Stimulated activated CD4-positive, alpha-beta T cell treated with anti-CD3 and anti-CD28 coated beads, Interleukin-2, amount 100 ng/mL, for 4 hours (primary cell): ENCODE data around the gene ADORA2B.
"Not testable (repeated sequence)": the region's sequence is repeated elsewhere in the genome, so short reads cannot be mapped to it uniquely, and the experiment has no call there.

ENCODE experiments used
- DNase-seq: peaks from one replicate; pipeline ENCODE4 v3.0.0-alpha.2; 2020; ENCODE audit warnings: low read depth

Gene ADORA2B

DNA sequence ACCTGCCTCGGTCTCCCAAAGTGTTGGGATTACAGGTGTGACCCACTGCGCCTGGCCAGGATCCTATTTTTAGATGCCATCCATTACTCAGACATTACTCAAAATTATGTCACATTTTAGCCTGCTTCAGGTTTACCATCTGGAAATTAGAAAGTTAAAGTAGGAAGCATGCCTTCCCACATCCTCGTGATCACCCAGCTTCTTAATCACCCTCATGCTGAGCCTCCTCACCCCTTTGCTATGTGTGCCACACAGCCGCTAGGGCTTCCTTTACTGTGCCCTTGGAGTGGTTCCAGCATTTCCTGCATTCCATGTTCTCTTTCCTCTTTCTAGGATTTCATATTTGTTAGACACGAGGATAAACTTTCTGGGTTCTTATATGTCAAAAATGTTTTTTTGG lies 9.3 kb downstream of the ADORA2B start:
- DNase-seq: no peak

DNA sequence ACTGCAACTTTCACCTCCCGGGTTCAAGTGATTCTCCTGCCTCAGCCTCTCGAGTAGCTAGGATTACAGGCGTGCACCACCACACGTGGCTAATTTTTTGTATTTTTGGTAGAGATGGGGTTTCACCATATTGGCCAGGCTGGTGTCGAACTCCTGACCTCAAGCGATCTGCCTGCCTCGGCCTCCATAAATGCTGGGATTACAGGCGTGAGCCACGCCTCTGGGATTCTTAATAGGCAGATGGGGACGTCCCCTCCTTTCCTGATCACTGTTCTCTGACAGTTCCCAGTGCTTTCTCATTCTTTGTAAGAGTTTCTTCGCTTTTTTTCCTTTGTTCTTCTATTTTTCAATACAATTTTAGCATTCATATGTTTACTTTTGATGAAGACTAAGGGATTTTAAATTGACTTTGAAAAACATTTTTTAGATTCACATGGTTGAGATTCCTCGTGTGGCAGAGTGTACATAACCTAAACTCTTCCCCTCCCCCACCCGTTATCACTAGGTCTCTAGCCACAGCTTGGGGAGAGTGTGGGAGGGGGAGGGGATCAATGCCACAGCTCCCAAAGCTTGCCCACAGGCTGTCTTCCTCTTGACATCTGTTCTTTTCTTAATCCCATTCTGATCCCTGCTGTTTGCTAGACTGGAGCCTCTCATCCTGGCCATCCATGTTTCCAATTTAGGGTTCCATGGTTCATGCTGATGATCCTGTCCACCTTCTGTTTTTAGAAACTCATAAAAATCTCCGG lies 11.0 kb downstream of the ADORA2B start:
- no peak for DNase-seq

DNA sequence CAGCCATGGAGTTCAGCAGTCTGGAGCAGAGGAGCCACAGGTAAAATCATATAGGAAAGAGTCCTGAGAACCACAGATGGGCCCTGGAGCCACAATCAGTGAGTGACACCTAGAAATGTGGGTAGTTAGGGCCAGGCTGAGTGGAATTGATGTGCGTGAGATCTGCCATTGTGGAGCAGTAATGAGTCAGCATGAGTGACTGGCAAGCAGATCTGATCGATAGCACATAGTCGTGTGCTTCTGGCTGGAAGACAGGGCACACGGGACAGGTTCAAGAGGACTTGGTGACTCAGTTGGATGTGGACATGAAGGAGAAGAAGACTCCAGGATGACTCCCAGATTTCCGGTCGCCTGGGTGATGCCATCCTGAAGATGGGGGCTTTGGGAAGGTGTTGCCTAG lies 12.3 kb downstream of the ADORA2B start:
- DNase-seq: no peak

DNA sequence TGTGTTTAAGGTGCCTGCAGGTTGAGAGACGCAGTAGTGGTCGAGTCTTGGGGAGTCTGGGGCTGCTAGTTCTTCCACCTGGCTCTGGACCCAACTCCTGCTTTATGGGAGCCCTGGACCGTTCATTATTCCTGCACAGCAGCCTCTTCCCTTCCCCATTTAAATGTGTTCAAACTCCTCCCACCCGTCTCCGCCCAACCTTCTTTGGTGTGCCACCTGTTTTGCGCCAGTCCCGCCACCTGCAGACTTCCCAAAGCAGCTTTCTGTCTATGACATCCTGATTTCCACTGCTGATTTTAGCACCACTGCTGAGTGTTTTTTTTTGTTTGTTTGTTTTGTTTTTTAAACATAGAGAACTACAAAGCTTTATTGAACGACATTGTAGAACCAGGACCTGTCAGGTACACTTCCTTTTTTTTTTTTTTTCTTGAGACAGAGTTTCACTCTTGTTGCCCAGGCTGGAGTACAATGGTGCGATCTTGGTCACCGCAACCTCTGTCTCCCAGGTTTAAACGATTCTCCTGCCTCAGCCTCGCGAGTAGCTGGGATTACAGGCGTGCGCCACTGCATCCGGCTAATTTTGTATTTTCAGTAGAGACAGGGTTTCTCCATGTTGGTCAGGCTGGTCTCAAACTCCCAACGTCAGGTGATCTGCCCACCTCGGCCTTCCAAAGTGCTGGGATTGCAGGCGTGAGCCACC lies 12.8 kb downstream of the ADORA2B start:
- no peak for DNase-seq

DNA sequence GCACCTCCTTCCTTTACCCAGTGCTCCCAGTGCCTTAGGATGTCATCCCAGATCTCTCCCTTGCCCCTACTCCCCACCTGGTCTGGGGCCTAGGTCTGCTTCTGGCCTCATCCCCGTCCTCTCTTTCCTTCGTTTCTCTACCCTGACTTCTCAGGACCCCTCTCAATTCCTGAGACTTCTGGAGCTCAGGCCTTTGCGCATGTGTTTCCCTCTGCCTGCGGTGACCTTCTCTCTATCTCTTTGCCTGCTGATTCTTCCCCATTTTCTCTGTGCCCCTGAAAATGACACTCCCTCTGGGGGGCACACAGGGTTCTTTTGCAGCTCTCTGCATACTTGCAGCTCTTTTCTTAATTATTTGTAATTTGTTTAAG lies 13.5 kb downstream of the ADORA2B start:
- no peak for DNase-seq

DNA sequence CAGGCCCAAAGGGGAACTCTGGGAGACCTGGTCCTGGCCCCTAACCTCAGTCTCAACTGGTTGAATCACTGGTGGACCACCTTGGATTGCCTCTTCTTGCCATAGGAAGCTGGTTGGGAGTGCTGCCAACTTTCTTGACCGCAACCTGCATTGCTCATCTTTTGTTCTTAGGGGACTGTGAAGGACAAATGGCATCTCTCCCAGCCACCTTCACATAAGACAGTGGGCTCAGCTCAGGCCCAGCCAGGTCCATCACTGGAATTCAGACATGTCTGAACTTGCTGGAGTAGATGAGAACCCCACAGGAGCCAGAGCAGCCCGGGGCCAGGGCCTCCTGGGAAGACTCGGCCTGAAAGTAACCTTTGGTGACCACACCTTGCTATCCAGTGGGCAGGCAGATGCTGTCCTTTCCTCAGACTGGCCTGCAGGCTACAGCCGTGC lies 18.8 kb downstream of the ADORA2B start:
- no peak for DNase-seq

DNA sequence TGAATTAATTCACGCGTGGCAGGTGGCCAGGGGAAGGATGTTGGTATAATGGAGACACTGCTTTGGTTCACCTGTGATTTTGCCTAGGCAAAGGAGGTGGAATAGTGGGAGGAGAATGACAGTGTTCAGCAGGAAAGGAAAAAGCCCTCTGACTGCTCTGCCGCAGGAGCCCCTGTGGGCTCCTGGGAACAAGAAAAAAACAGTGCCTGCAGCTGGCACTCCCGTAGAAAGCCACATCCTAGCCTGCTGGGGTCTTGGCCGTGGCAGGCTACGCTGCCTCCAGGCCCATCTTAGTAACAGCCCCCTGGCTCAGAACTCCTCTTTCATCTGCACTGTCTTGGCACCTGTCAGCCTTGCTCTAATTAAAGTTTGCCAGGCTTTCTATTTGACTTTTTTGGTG lies 20.6 kb downstream of the ADORA2B start:
- no peak for DNase-seq

DNA sequence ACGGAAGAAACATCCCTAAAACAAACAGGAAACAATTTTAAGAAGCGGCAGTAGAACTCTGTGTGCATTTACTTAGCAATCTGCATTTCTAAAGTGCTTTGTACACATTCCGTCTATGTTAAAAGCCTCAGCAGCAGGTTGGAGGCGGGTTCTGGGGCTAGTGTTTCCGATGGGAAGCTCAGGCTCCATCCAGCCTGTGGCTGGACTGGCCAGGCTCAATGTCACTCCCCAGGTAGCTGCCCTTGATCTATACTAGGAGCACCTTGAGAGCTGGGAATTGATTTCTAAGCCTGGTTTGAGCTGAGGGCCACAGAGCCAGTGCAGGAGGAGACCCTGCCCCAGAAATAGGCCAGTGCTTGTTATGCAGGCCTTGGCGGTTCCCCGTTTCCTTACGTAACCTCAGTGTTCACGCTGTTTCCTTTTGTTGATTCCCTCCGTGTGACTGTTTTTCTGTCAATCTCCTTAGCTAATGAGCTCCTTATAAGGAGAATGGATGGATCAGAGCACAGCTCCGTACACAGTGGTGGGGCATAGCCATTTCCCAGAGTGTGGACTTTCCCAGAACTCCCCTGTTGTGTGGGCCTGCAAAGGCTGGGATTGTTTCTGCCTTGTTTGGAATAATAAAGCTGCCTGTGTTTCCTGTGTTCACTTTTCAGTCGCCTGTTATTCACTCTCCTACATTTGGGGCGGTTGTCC lies 21.4 kb downstream of the ADORA2B start:
- DNase-seq: no peak

DNA sequence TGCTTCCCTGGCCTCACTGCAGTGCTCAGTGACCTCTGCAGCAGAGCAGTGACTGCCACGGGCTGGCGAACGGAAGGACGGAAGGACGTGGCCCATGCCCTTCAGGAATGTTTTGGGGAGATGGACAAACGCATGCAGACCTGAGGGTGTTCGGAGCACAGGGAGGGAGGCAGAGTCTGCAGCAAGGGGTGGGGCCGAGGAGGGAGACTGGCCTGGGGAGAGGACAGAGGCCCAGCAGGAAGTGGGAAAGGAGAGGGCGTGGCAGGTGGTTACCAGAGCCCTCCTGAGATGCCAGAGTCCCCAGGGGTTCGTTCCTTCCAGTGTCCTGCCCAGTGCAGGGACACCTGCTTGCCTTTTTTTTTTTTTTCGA lies 21.9 kb downstream of the ADORA2B start:
- no peak for DNase-seq

DNA sequence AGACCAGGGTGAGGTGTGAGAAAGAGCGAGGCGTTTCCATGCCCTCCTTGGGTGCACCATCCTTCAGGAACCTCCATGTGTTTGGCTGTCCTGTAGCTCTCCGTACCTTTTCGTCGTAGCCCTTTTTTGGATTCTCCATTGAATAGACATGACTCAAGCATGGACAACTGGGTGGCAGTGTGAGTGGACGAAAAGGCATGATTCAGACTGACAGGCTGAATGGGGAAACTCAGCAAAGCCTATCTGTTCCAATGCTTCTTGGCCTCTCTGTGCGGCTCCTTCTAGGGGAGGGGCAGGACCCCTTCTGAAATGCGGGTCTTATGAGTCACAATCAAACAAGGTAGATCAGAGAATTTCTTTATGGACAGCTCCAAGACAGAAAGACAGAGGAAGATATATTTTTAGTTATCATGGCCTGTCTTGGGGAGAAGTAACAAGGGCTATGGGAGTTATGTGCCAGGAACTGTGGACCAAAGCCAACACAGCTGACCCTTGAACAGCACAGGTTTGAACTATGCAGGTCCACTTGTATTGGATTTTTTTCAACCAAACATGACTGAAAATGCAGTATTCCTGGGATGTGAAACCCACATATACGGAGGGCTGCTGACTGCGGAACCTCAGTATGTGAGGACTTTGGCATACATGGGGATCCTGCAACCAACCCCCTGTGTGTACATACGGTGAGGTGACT lies 22.9 kb downstream of the ADORA2B start:
- no peak for DNase-seq

DNA sequence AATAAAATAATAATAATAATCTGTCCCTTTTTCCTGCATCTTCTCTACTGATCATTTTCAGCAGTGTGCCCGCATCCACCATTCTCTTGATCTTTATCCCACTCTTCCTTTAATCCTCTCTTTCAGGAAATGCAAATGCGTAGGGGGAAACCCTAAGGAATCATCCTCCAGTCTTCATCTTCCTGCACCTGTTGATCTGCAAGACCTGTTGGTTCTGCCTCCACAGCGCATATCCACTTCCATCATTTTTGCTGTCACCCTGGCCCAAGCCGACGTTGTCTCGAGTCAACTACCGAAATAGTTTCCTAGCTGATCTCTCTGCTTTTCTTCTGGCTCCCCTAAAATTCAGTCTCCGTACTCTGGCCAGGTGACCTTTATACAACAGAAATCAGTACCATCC lies 24.5 kb downstream of the ADORA2B start:
- no peak for DNase-seq

DNA sequence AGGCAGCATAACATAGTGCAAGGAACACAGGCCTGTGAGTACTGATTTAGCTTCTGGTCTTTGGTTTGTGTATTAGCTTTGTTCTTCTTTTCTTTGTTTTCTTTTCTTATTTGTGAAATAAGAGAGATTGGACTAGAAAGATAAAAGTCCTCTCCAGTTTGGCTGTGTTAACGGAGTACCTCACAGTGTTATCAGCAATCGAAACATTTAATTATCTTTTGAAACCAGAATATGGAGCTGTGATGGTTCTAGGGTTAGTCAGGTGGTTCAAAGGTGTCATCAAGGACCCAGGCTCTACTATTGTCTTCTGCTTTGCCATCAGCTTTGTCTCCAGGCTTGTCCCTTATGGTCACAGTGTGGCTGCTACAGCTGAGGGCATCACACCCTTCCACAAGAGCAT lies 25.6 kb downstream of the ADORA2B start:
- no peak for DNase-seq

DNA sequence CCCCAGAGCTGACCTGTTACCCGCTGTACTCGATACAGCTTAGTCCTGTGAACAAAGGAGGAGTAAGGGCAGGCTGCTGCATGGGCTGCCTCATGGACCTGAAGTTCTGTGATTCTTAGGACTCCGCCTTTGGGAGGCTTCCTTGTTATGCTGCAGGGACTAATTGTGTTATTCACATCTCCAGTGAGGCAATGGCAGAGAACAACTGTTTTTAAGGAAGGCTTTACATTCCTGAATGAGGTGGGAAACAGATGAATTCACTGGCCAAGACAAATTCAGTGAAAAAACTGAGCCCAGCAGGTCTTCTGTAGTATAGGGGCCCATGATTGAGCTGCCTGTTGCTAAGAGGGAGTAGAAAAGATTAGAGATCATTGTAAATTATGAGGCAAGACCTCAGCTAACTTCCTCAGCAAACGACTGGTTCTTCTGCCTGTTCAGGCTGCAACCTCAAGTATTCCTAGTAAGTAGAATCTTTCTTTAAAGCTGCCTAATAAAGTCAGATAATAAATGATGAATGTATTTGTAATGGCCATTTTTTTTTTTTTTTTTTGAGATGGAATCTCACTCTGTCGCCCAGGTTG lies 26.3 kb downstream of the ADORA2B start:
- DNase-seq: no peak

DNA sequence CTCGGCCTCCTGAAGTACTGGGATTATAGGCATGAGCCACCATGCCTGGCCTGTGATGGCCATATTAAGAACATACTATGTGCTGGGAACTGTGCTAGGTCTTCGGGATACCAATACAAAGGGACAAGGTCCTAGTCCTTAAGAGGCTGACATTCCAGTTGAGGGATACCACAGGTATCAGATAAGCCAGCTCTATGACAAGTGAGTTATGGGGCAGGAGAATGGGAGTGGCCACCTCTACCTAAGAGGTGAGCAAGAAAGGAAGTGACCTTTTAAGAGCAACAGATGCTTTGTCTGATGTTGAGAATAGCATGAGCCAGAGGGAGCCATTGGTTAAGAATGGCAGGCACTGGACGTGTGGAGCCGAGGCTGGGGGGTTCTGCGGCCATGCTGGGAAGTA lies 27.0 kb downstream of the ADORA2B start:
- DNase-seq: no peak

DNA sequence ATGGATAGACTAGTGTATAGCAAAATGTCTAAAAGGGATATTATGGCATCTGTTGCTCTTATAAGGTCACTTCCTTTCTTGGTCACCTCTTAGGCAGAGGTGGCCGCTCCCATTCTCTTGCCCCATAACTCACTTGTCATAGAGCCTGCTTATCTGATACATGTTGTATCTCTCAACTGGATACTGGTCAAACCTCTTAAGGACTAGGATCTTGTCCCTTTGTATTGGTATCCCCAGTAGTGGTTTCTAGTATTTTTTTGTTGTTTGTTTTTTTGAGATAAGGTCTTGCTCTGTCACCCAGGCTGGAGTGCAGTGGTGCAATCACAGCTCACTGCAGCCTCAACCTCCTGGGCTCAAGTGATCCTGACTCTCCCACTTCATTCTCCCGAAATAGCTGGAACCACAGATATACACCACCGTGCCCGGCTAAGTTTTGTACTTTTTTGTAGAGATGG lies 27.6 kb downstream of the ADORA2B start:
- no peak for DNase-seq

DNA sequence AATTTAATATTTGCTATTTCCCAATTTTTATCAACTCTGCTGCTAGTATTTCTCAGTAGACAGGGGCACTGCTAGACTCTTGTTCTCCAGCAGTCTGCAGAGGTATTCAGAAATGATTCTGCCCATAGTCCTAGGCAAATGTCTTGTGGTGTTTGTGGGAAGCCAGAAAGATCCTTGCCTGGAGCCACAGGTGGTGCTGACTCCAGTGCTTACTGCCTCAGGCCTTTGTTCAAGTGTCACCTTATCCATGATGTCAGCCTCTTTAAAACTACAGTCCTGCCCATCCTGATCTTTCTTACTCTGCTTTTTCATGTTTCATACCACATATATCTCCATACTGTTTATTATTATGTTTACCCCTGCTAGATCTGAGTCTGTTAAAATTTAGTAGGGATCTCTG lies 28.1 kb downstream of the ADORA2B start:
- DNase-seq: no peak

DNA sequence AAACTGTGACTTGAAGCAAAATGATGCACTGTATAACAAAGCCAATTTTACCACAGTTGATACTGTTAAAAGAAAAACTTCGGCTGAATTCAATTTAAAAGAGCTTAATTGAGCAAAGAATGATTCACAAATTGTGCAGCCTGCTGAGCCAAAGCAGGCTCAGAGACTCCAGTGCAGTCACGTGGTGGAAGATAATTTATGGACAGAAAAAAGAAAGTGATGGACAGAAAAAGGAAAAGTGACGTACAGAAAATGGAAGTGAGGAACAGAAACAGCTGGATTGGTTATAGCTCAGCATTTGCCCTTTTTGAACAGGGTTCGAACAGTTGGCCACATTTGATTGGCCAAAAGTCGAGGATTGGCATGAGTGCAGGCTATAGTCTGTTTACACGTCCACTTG lies 28.9 kb downstream of the ADORA2B start:
- no peak for DNase-seq

DNA sequence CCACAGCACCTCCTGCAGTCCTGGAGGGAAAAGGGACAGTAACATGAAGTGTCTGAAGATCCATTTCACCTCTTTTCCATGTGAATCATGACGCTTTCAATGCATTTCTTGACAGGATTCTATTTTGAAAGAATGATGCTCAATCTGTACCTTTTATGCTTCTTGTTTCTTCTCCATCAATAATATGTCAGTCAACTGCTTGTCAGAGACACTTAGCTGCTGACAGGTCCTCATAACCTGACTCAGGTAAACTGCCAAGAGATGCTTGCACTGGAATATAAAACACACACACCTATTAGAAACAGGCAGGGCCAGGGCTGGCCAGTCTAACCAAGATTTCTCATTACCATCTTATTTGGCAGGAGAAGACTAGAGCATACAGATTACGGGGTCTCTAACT lies 33.0 kb downstream of the ADORA2B start:
- no peak for DNase-seq

DNA sequence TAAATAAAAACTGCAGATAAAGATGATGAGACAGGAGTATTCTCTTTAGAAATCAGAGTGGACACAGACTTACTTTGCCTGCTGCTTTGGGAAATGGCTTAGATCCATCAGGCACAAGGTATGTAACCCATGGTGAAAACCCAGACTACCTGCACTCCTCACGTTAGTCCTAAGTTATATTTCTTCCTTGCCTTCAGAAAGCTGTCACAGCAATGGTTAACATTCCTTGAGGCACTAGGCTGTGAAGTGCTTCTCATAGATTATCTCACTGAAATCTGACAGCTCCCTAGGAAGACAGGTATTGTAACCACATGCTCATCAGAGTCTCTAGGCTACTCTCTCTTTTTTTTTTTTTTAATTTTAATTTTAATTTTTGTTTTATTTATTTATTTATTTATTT lies 33.7 kb downstream of the ADORA2B start:
- DNase-seq: no peak

DNA sequence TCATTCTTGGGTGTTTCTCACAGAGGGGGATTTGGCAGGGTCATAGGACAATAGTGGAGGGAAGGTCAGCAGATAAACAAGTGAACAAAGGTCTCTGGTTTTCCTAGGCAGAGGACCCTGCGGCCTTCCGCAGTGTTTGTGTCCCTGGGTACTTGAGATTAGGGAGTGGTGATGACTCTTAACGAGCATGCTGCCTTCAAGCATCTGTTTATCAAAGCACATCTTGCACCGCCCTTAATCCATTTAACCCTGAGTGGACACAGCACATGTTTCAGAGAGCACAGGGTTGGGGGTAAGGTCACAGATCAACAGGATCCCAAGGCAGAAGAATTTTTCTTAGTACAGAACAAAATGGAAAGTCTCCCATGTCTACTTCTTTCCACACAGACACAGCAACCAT lies 34.1 kb downstream of the ADORA2B start:
- DNase-seq: not testable (repeated sequence)

DNA sequence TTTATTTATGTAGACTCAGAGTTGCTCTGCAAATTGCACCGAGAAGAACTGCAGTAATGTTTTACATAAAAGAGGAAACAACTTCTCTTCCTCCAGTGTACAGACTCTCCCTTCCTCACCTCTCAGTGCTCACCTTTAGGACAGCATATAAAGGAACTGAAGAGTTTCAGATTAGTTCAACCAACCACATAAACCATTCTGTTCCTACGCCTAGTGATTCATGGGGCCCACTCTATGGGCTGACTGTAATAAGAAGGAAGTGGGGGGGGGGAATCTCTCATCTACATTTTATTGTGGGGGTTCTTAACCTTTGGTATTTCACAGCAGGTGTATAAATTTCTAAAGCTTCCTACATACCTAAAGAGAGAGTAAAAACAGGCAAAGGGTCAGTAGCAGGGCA lies 36.3 kb downstream of the ADORA2B start:
- DNase-seq: peak; percentile 42
